SK-N-SH treated with all-trans-retinoic acid at 6 μM for 48 hours (cell line): ENCODE results near the gene MAPK9.

ENCODE experiments used
- ATAC-seq: fragments of 200-7000 bp; cut with Tn5 transposase; 3 replicates; pipeline ENCODE4 v1.9.1; 2020; ENCODE audit warnings: mild to moderate bottlenecking, moderate library complexity
- ARNTL ChIP-seq: fragments of 450-650 bp; formaldehyde crosslinking; IDR thresholded peaks from 2 replicates; pipeline ENCODE4 v1.5.0; 2020; ENCODE audit warnings: low read depth, mild to moderate bottlenecking, moderate library complexity, borderline replicate concordance
- CREB5 ChIP-seq: fragments of 250-450 bp; sonication (Bioruptor Pico); IDR thresholded peaks from 2 replicates; pipeline ENCODE4 v1.5.1; 2020; ENCODE audit warnings: low read depth, mild to moderate bottlenecking, moderate library complexity
- CSDC2 ChIP-seq: fragments of 250-450 bp; sonication (Bioruptor Pico); IDR thresholded peaks from 2 replicates; pipeline ENCODE4 v1.5.0; 2020; ENCODE audit warnings: mild to moderate bottlenecking, moderate library complexity
- ESRRG ChIP-seq: fragments of 250-450 bp; sonication (Bioruptor Pico); IDR thresholded peaks from 2 replicates; pipeline ENCODE4 v1.6.1; 2021; ENCODE audit warnings: mild to moderate bottlenecking
- GLIS3 ChIP-seq: fragments of 250-450 bp; sonication (Bioruptor Pico); IDR thresholded peaks from 2 replicates; pipeline ENCODE4 v1.5.0; 2020; ENCODE audit warnings: mild to moderate bottlenecking, moderate library complexity
- ISL1 ChIP-seq: fragments of 250-450 bp; sonication (Bioruptor Pico); IDR thresholded peaks from 2 replicates; pipeline ENCODE4 v2.1.2; 2022; ENCODE audit warnings: mild to moderate bottlenecking, moderate library complexity
- OSR1 ChIP-seq: fragments of 250-450 bp; sonication (Bioruptor Pico); IDR thresholded peaks from 2 replicates; pipeline ENCODE4 v1.8.0; 2022; ENCODE audit warnings: moderate library complexity, mild to moderate bottlenecking, inconsistent platforms
- POU6F1 ChIP-seq: fragments of 250-450 bp; sonication (Bioruptor Pico); IDR thresholded peaks from 2 replicates; pipeline ENCODE4 v1.8.0; 2021; ENCODE audit warnings: low read depth, mild to moderate bottlenecking, moderate library complexity, borderline replicate concordance
- PPARA ChIP-seq: fragments of 250-450 bp; sonication (Bioruptor Pico); IDR thresholded peaks from 2 replicates; pipeline ENCODE4 v1.5.0; 2020; ENCODE audit warnings: mild to moderate bottlenecking, borderline replicate concordance
- RARB ChIP-seq: fragments of 250-450 bp; sonication (Bioruptor Pico); IDR thresholded peaks from 2 replicates; pipeline ENCODE4 v1.8.0; 2021; ENCODE audit warnings: mild to moderate bottlenecking, moderate library complexity
- SNAI2 ChIP-seq: fragments of 250-450 bp; sonication (Bioruptor Pico); IDR thresholded peaks from 2 replicates; pipeline ENCODE4 v1.5.0; 2020; ENCODE audit warnings: mild to moderate bottlenecking, moderate library complexity
- TCF4 ChIP-seq: fragments of 250-450 bp; sonication (Bioruptor Pico); IDR thresholded peaks from 2 replicates; pipeline ENCODE4 v1.8.0; 2021; ENCODE audit warnings: mild to moderate bottlenecking, moderate library complexity, borderline replicate concordance
- TOX ChIP-seq: fragments of 250-450 bp; sonication (Bioruptor Pico); IDR thresholded peaks from 2 replicates; pipeline ENCODE4 v1.8.0; 2021; ENCODE audit warnings: mild to moderate bottlenecking, moderate library complexity, borderline replicate concordance
- ZC3H10 ChIP-seq: fragments of 250-450 bp; sonication (Bioruptor Pico); IDR thresholded peaks from 2 replicates; pipeline ENCODE4 v1.5.1; 2021; ENCODE audit warnings: mild to moderate bottlenecking, moderate library complexity
- ZFP30 ChIP-seq: fragments of 450-650 bp; formaldehyde crosslinking; IDR thresholded peaks from 2 replicates; pipeline ENCODE4 v1.5.0; 2022; ENCODE audit warnings: mild to moderate bottlenecking, moderate library complexity
- ZNF565 ChIP-seq: fragments of 450-650 bp; formaldehyde crosslinking; conservative IDR thresholded peaks from 2 replicates; pipeline ENCODE4 v1.5.0; 2020; ENCODE audit warnings: low read depth, mild to moderate bottlenecking, moderate library complexity
- ZNF70 ChIP-seq: fragments of 450-650 bp; formaldehyde crosslinking; IDR thresholded peaks from 2 replicates; pipeline ENCODE4 v1.5.0; 2020; ENCODE audit warnings: mild to moderate bottlenecking, moderate library complexity
- ZNF8 ChIP-seq: fragments of 450-650 bp; formaldehyde crosslinking; IDR thresholded peaks from 2 replicates; pipeline ENCODE4 v1.5.0; 2020; ENCODE audit warnings: mild to moderate bottlenecking, moderate library complexity
- TF ChIP-seq, protein P1 (sequence below): fragments of 250-450 bp; sonication (Bioruptor Pico); IDR thresholded peaks from 2 replicates; pipeline ENCODE4 v1.5.0; 2020; ENCODE audit warnings: mild to moderate bottlenecking, moderate library complexity
- TF ChIP-seq, protein P2 (sequence below): fragments of 250-450 bp; sonication (Bioruptor Pico); IDR thresholded peaks from 2 replicates; pipeline ENCODE4 v1.8.0; 2020; ENCODE audit warnings: mild to moderate bottlenecking, moderate library complexity, borderline replicate concordance
- TF ChIP-seq, protein P3 (sequence below): fragments of 250-450 bp; sonication (Bioruptor Pico); IDR thresholded peaks from 2 replicates; pipeline ENCODE4 v1.5.1; 2021; ENCODE audit warnings: mild to moderate bottlenecking, moderate library complexity

Gene MAPK9

GRCh38 chr5:180323160-180323559, 31.3 kb upstream of the MAPK9 start (continued):
- TF ChIP-seq, protein P1, sequence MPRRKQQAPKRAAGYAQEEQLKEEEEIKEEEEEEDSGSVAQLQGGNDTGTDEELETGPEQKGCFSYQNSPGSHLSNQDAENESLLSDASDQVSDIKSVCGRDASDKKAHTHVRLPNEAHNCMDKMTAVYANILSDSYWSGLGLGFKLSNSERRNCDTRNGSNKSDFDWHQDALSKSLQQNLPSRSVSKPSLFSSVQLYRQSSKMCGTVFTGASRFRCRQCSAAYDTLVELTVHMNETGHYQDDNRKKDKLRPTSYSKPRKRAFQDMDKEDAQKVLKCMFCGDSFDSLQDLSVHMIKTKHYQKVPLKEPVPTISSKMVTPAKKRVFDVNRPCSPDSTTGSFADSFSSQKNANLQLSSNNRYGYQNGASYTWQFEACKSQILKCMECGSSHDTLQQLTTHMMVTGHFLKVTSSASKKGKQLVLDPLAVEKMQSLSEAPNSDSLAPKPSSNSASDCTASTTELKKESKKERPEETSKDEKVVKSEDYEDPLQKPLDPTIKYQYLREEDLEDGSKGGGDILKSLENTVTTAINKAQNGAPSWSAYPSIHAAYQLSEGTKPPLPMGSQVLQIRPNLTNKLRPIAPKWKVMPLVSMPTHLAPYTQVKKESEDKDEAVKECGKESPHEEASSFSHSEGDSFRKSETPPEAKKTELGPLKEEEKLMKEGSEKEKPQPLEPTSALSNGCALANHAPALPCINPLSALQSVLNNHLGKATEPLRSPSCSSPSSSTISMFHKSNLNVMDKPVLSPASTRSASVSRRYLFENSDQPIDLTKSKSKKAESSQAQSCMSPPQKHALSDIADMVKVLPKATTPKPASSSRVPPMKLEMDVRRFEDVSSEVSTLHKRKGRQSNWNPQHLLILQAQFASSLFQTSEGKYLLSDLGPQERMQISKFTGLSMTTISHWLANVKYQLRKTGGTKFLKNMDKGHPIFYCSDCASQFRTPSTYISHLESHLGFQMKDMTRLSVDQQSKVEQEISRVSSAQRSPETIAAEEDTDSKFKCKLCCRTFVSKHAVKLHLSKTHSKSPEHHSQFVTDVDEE (CRISPR knock-in tag) = no peak

- ATAC-seq = no peak
- TF ChIP-seq SNAI2 (CRISPR knock-in tag) (no peak), ARNTL (CRISPR knock-in tag) (no peak), CREB5 (CRISPR knock-in tag) (no peak), ZNF565 (CRISPR knock-in tag) (no peak), RARB (CRISPR knock-in tag) (no peak)
- TF ChIP-seq, protein P2, sequence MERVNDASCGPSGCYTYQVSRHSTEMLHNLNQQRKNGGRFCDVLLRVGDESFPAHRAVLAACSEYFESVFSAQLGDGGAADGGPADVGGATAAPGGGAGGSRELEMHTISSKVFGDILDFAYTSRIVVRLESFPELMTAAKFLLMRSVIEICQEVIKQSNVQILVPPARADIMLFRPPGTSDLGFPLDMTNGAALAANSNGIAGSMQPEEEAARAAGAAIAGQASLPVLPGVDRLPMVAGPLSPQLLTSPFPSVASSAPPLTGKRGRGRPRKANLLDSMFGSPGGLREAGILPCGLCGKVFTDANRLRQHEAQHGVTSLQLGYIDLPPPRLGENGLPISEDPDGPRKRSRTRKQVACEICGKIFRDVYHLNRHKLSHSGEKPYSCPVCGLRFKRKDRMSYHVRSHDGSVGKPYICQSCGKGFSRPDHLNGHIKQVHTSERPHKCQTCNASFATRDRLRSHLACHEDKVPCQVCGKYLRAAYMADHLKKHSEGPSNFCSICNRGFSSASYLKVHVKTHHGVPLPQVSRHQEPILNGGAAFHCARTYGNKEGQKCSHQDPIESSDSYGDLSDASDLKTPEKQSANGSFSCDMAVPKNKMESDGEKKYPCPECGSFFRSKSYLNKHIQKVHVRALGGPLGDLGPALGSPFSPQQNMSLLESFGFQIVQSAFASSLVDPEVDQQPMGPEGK (CRISPR knock-in tag) = no peak
Measured at GRCh38 chr5:180318456-180319089, 26.7 kb upstream of the MAPK9 start.

DNA sequence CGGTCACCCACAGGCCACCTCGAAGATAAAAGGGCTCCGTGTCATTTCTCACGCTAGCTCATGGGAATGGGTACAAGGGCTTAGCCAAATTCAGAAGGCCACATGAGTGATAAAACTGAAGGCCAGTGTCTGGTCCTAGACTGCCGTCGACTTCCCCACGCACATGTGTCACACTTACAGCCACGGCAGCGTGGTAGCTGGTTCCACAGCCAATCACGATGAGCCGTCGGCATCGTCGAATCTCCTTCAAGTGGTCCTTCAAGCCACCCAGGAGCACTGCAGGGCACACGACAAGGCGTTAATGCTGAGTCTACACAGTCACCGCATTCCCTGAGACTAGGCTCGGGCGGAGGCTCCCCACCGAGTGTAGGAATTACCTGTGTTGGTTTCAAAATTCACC, 24.7 kb upstream of the MAPK9 start:
- TF ChIP-seq POU6F1 (CRISPR knock-in tag) (no peak), RARB (CRISPR knock-in tag) (no peak), CREB5 (CRISPR knock-in tag) (no peak), ZC3H10 (no peak), PPARA (no peak), ARNTL (CRISPR knock-in tag) (no peak), ZFP30 (CRISPR knock-in tag) (no peak), TOX (CRISPR knock-in tag) (no peak), CSDC2 (no peak), ZNF565 (CRISPR knock-in tag) (no peak), TCF4 (no peak), ESRRG (CRISPR knock-in tag) (no peak), GLIS3 (CRISPR knock-in tag) (no peak), OSR1 (CRISPR knock-in tag) (no peak), ISL1 (CRISPR knock-in tag) (no peak), SNAI2 (CRISPR knock-in tag) (no peak), ZNF8 (CRISPR knock-in tag) (no peak), ZNF70 (CRISPR knock-in tag) (no peak)
- TF ChIP-seq, protein P3, sequence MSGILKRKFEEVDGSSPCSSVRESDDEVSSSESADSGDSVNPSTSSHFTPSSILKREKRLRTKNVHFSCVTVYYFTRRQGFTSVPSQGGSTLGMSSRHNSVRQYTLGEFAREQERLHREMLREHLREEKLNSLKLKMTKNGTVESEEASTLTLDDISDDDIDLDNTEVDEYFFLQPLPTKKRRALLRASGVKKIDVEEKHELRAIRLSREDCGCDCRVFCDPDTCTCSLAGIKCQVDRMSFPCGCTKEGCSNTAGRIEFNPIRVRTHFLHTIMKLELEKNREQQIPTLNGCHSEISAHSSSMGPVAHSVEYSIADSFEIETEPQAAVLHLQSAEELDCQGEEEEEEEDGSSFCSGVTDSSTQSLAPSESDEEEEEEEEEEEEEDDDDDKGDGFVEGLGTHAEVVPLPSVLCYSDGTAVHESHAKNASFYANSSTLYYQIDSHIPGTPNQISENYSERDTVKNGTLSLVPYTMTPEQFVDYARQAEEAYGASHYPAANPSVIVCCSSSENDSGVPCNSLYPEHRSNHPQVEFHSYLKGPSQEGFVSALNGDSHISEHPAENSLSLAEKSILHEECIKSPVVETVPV (CRISPR knock-in tag) = no peak
- TF ChIP-seq, protein P1 (CRISPR knock-in tag) = no peak
- TF ChIP-seq, all 23 proteins: peak for 0
- no peak for ATAC-seq
